Measurements from ENCODE around the gene CLTCL1.

Gene CLTCL1

DNA sequence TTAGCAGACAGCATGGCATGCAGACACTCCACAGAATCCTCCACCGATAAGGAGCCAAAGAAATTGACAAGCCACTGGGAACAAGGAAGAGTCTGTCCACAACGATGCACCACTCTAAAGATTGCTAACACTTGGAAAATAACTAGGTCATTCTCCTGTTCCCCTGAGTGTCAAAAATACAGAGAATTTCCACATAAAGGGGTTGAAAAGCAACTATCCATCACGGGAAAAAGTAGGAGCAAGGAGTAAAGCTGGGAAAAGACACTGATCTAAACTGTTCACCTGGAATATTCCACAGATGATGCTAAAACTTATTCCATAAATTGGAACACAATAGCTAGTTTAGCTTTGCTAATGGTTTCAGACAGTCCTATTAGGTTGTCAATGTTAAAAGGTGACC, 66.0 kb downstream of the CLTCL1 start:
- DNase-seq (ENCODE audit: low read depth), result no peak
- H3K4me3 ChIP-seq (ENCODE audit: low read depth, low read length), result no peak overlapping the region
- TF ChIP-seq, protein P1, sequence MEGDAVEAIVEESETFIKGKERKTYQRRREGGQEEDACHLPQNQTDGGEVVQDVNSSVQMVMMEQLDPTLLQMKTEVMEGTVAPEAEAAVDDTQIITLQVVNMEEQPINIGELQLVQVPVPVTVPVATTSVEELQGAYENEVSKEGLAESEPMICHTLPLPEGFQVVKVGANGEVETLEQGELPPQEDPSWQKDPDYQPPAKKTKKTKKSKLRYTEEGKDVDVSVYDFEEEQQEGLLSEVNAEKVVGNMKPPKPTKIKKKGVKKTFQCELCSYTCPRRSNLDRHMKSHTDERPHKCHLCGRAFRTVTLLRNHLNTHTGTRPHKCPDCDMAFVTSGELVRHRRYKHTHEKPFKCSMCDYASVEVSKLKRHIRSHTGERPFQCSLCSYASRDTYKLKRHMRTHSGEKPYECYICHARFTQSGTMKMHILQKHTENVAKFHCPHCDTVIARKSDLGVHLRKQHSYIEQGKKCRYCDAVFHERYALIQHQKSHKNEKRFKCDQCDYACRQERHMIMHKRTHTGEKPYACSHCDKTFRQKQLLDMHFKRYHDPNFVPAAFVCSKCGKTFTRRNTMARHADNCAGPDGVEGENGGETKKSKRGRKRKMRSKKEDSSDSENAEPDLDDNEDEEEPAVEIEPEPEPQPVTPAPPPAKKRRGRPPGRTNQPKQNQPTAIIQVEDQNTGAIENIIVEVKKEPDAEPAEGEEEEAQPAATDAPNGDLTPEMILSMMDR (IDR thresholded peaks at IDR 0.05; ENCODE audit: control insufficient read depth, extremely low read depth, insufficient read depth), result no peak

DNA sequence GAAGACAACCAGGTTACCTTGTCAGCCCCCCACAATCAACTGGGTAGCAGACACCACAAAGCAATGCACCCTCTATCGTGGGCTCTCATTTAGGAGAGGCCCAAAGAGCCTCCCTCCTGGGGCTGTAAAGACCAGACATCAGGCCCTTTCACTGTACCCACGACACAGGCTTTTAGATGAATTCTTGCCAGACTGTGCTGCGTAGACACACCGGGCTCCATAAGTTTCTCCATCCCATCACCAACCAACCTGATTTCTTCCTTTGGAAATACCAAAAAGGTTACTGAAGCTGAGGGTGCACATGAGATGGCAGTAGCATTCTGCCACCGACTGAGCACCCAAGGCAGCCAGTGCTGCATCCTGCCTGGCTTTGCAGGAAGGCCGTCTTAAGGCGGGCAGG, 66.5 kb downstream of the CLTCL1 start:
- DNase-seq (ENCODE audit: low read depth), result no peak
- H3K4me3 ChIP-seq (ENCODE audit: low read depth, low read length), result no peak overlapping the region
- TF ChIP-seq, protein P1 (IDR thresholded peaks at IDR 0.05; ENCODE audit: control insufficient read depth, extremely low read depth, insufficient read depth), result no peak

DNA sequence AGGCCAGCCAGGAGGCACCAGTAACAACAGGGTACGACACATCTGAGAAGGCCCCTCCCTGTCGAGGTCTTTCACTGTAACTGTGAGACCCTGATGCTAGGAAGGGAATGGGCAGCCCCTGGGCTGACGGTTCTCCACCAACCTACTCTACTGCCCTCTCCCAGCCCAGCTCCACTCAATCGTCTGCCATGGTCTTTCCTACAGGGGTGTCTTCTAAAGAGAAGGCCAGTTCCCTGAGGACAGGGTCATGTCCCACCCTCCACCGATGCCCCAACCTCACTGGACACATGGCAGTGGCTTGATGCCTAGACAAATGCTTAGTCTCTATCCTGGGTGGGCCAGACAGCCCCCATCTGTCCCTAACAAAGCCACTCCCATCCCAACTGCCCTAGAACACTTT, 67.0 kb downstream of the CLTCL1 start:
- H3K4me3 ChIP-seq (ENCODE audit: low read depth, low read length), result no peak overlapping the region
- TF ChIP-seq, protein P1 (IDR thresholded peaks at IDR 0.05; ENCODE audit: control insufficient read depth, extremely low read depth, insufficient read depth), result no peak
- no peak for DNase-seq (ENCODE audit: low read depth)

DNA sequence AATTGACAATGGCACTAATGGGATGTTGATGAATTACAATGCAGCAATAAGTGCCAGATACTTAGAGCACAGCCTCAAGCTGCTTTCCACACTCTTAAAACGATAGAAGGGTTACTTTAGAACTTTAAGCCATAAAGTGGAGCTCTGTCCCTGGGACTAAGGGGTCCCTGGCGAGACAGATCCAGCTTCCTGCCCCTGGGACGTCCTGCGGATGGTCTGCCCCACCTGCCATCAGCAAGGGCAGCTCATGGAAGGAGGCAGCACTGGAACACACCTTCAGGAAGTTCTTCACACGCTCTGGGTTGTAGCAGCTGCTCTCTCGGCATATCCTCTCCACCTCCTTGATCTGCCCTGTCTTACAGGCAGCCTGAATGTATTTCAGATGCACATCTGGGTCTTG, 67.9 kb downstream of the CLTCL1 start:
- TF ChIP-seq, protein P1 (IDR thresholded peaks at IDR 0.05; ENCODE audit: control insufficient read depth, extremely low read depth, insufficient read depth), result no peak
- no peak for DNase-seq (ENCODE audit: low read depth)
- no peak overlapping the region for H3K4me3 ChIP-seq (ENCODE audit: low read depth, low read length)

DNA sequence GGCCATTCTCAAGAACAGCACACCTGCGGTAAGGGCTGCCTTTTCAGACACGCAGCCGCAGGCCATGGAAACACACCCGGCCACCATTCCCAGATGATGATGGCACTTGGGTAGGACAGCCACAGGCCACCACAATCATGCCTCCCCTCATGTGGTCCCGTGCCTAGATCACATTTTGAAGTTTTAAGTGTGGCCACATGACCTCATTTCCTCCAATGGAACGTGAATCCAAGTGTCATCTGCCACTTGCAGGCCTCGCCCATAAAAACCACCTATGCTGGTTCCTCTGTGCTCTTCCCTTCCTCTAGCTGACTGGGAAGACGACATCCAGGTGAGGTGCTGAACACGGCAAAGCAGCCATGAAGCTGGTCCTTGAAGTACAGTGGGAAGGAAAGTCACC, 68.4 kb downstream of the CLTCL1 start:
- TF ChIP-seq, protein P1 (IDR thresholded peaks at IDR 0.05; ENCODE audit: control insufficient read depth, extremely low read depth, insufficient read depth), result no peak
- no peak for DNase-seq (ENCODE audit: low read depth)
- no peak overlapping the region for H3K4me3 ChIP-seq (ENCODE audit: low read depth, low read length)

DNA sequence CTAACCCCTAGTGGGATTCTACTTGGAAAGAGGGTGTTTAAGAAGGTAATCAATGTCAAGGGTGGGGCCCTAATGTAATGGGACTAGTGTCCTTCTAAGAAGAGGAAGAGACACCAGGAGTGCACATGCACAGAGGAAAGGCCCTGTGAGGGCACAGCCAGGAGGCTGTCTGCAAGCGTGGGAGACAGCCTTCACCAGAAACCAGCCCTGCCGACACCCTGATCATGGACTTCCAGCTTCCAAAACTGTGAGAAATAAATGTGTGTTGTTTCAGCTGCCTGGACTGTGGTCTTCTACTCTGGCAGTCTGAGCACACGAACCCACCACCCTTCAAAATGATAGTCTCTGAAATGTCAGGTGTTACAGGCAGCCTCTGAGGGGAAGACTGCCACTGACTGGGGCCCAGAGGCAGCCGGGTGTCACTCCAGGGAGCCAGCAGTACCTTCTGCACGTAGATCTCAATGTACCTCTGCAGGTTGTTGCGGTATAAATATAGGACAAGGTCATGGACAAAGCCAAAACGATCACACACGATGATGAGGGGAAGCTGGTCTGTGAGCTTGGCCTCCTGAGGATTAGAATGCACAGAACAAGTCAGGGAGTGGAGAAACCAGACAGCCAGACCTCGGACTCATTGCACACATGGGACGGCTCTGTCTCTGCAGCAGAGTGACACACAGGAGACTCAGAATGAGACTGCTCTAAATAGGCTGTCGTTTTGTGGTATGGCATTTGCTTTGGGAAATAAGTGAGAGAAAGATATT, 69.1 kb downstream of the CLTCL1 start:
- TF ChIP-seq, protein P1 (IDR thresholded peaks at IDR 0.05; ENCODE audit: control insufficient read depth, extremely low read depth, insufficient read depth), result no peak
- no peak for DNase-seq (ENCODE audit: low read depth)
- no peak overlapping the region for H3K4me3 ChIP-seq (ENCODE audit: low read depth, low read length)

DNA sequence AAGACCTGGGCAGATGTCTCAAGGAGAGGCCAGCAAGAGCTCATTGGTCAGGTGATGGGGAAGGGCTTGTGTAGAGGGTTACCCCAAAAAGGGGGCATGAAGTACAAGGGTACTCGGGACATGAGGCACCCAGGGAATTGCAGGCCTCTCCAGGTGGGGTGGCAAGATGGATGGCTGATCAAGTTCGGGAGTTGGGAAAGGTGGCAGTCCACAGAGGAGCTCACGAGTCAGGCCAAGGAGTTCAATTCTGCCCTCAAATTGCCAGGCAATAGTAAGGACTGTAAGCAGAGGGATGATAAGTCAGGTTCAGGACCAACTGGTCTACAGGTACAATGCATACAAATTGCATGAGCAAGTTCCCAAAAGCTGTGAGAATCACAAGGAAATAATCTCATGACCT, 70.7 kb downstream of the CLTCL1 start:
- no peak for DNase-seq (ENCODE audit: low read depth)
- no peak overlapping the region for H3K4me3 ChIP-seq (ENCODE audit: low read depth, low read length)
- TF ChIP-seq, protein P1 (IDR thresholded peaks at IDR 0.05; ENCODE audit: control insufficient read depth, extremely low read depth, insufficient read depth), result no peak

Data from LNCaP clone FGC (cell line).